COLO829 (cell line): ENCODE results near the gene TRIM47.

ENCODE experiments used
- DNase-seq: peaks from one replicate; pipeline ENCODE4 v3.0.0; 2012; ENCODE audit warnings: low spot score

TRIM47 gene

DNA sequence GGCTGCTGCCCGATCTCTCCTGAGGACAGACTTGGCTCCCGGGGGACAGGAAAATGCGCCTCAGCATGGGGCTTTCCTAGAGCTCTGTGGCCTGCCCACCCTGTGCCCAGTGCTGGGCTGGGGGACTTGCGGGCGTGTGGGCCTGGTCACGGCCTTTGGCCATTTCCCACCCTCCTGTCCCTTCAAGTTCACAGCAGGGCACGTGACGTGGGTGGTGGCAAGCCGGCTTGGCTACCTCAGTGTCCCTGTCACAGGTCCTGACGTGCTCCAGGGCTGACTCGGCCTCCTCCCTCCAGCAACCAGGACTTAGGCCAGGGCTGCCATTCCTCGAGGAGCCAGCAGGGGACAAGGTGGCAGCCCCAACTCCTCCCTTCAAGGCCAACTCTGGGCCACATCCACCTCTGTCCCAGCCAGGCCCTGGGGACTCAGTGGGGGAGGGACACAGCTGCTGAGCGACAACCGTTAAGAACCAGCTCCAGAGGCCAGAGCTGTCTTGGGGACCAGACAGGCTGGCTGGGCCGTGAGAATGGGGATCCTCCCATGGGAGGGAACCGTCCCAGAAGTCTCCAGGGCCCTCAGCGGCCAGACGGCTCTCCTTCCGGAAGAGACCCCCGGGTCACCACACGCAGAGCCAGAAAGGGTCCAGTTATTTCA is 33.2 kb downstream of the TRIM47 start:
- no peak for DNase-seq

DNA sequence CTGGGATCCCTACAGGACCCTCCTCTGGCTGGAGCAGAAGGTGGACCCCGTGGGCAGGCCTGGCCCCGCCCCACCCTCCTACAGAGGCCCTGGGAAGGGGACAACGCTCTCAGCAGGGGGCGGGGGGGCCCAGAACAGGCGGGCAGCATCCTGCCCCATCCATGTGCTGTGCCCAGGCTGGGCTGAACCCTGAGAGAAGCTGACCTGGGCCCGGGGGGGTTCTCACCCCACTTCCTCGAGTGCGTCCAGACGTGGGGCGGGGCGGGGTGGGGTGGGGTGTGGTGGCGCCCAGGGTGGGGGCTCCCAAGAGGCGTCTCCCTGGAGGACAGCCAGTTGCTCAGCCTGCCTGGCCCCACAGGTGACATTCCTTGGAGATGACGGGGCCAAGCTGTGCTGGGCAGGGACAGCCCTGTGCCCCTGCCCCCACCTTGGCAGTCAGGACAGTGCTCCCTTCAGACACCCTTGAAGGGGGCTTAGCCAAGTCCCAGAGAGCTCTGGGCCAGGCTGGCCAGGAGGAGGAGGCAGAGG is 33.8 kb downstream of the TRIM47 start:
- no peak for DNase-seq

- DNase-seq = no peak
Measured at GRCh38 chr17:75843577-75844529, 34.5 kb downstream of the TRIM47 start, which contains the start of gene UNC13D. Gene UNC13D (minus strand): TSS chr17:75844404. CDS start chr17:75844337, 67 bp downstream.

GRCh38 chr17:75842963-75843576 is 35.3 kb downstream of the TRIM47 start:
- DNase-seq = no peak

DNA sequence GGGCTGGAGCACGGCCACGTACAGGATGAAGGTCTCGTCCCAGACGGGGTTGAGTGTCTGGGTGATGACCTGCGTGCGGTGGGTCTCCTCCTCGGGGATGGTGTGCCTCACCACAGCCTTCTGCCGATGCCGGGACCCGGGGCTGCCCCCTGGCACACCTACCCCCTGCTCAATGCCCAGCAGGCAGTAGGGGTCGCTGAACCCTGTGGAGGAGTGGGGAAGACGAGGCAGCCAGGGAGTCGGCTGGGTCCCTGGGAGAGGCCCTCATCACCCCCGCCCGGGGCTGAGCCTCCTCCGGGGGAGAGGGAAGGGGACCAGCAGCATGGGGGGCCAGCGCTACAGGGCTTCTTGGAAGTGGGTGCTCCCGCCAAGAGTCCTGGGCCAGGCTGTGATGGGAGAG is 36.0 kb downstream of the TRIM47 start:
- no peak for DNase-seq

DNA sequence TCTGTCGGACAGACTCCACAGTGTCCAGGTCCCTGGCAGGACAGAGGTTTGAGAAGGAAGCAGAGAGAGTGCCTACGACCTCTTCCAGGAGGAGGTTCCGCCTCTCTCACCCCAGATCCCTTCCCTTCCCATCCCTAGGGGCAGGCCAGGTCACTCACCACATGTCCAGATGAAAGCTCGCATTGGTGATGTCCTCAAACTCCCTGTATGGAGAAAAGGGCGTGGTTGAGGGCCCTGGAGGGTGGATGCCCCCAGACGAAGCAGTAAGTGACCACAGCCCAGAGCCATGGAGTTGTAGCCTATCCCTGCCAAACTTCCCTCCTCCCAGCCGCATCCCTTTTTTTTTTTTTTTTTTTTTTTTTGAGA is 37.6 kb downstream of the TRIM47 start:
- no peak for DNase-seq

DNA sequence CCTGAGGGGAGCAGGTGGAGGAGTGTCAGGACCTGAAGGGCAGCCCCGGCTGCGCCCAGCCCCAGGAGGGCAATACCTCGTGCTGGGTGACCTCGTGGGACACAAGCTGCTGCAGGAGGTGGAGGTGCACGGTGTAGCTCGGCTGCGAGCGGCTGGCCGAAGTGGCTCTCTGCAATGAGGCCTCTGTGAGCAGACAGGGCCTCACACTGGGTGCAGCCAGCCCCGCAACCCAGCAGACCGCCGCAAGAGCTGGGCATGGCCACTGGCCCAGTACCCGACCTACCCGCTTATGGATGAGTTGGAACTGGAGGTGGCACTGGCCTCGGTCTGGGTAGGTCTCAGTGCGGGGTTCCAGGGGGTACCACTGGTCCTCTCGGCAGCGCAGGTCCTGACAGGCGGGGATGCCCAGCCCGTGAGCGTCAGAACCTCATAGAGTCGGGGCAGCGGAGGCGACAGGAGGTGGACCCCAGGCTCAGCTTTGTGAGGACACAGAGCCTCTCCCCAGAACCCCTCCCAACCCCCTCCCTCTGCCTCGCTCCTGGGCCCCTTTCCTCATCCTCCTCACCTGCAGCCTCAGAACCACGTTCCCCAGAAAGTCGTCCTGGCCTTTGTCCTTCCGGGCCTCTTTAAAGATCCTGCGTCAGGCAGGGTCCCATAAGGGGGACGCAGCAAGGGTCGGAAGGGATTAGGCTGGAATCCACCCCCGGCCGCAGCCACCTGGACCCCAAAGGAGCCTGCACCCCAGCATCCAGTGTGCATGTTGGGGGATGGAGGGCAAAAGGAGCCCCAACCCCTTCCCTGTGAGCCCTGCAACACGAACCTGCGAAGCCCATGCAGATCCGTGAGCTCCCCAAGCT is 38.2 kb downstream of the TRIM47 start:
- no peak for DNase-seq

DNA sequence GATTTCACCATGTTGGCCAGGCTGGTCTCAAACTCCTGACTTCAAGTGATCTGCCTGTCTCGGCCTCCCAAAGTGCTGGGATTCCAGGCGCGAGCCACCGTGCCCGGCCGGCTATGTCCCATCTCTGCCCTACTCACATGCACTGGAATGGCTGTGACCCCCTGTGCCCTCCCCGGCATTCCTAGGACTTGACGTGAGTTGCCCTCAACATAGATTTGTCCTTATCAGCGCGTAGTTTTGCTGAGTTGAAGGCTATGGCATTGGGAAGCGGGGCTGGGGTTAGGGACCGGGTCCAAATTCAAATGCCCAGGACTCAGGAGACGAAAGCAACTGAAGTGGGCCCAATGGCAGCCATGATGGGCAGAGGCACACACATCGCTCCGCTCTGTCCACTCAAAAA is 40.0 kb downstream of the TRIM47 start:
- DNase-seq = no peak

GRCh38 chr17:75837899-75838298 is 40.5 kb downstream of the TRIM47 start:
- no peak for DNase-seq

- no peak for DNase-seq
Measured at GRCh38 chr17:75836605-75837004, 41.8 kb downstream of the TRIM47 start.

- DNase-seq = no peak
Measured at GRCh38 chr17:75835654-75835987, 42.8 kb downstream of the TRIM47 start.

DNA sequence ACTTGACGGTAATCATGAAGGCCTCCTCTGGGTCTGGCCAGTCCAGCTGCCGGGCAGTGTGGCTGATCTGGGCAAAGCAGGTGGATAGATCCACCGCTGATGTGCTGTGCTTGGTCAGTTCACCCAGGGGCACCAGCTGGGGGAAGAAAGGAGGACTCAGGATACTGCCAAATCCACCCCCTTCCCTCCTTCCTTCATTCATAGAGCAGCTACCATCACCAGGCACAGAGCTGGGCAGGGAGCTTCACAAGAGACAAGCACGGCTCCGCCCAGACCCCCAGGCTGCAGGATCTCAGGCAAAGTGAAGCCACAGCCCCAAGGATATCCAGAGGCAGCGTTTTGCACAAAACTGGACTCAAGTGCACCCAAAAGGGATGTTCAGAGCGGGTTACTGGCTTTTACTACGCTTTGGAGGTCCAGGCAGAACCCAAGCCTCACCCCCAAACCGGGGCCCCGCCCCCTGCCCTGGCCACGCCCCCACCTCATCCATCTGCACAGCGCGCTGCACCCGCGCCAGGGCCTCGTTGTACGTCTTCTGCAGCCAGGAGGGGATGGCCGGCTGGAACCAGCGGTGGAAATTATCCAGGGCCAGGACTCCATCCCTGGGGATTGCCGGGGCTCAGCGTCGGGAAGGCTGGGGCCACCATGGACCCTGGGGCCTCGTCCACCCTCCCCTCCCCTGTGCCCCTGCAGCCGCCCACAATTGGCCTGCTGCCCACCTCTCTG is 43.3 kb downstream of the TRIM47 start:
- DNase-seq = no peak

DNA sequence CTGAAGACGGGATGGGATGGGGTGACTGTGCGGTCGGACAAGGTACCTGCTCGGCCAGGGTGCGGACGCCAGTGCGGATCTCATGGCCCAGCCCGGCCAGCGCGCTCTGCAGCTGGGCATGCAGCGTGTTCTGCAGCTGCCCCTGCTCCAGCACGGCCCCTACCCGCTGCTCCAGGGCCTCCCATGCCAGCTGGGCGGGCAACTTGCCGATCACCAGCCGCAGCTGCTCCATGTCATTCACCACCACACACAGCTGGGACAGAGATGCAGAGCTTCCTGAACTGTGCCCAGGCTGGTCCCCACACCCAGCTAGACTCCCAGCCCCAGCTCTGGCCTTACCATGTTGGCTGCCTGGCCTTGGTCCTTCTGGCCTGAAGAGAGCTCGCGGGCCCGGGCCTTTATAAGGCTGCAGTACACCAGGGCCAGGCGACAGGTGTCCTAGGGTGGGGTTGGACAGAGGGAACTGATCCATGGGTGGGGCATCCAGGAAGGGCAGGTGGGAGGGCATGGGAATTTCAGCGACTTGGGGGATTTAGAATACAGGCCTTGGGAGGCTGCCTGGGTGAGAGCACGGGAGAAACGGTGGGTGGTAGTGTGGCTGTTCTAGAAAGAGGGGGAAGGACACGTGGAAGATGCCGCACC is 44.0 kb downstream of the TRIM47 start:
- DNase-seq = no peak

DNA sequence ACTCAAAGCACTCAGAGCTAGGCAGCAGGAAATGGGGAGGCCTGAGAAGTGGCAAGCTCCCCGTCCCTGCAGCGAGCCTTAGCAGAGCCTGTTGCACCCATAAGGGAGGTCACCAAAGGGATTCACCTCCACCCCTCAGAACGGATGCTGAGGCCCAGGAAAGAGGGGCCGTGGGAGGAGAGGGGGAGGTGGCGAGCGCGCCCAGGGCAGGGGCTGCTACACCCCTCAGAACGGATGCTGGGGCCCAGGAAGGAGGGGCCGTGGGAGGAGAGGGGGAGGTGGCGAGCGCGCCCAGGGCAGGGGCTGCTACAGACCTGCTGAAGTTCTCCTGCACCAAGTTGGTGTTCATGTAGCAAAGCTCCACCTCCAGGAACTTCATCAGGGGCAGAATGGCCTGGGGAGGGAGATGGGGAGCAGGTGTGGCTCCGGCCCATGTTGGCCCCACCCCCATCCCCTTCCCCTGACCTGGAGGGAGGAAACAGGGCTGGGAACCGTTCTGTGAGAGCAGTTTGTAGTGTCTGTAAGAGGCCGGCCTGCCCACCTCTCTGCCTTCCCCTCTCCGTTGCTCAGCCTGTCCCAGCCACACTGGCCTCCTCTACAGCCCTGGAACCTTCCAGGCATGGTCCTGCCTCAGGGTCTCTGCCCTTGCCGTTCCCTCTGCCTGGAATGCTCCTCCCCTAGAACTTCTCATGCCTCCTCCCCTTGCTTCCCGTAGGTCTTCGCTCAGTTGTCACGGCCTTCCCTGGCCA is 45.6 kb downstream of the TRIM47 start:
- DNase-seq = no peak

DNA sequence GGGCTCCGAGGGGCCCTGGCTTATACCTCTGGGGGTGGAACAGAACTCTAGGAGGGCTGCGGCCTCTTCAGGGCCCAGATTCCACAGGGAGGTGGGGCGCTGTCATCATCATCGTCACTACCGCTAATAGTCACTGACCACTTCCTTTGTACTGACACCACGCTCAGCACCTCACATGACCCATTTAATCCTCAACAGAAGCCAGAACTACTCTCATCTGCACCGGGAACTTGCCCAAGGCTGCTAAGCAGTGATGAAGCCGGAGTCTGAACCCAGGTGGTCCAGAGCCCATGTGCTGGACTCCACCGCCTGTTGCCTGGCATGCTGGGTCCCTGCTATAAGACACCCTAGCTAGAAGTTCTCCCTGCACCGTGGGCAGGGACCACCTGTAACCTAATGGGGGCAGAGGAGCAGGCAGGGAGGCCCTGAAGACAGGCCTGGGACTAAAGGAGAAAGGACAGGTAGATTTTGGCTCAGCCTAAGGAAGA is 46.2 kb downstream of the TRIM47 start:
- DNase-seq = no peak

- DNase-seq = no peak
Measured at GRCh38 chr17:75831032-75831571, 47.3 kb downstream of the TRIM47 start.

DNA sequence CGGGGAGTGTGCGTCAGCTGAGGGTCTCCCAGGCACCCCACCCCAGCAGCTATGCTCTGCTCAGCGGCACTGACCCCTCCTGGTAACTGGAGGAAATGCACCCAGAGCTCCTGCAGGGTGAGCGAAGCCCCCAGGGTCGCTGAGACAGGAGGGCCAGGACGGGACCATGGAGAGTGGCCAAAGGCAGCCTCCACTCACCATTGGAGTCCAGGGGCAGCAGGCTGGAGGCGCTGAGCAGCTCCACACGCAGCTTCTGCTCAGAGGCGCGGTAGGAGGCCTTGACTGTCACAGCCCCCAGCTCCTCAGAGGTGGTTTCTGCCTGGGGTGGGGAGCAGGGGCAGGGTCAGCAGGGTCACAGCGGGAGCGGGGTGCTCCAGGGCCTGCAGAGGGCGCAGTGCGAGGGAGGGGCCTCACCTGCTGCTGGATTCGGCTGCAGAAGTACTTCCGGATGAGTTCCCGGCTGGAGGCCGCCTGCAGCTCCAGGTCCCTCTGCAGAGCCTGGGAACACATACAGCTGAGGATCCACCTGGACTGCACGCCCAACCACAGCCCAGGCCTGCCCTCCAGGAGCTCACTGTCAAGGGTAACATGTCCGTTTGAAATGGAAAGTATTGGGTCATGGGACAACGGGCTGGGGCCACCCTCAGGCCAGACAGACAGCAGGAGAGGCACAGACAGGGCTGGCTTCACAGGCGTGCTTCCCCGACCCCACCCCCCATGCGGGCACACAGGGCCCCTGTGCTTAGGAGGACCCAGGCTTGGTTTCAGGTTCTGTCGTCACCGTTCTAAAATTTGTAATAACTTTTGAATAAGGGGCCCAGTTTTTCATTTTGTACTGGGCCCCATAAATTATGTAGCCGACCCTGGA is 48.0 kb downstream of the TRIM47 start:
- DNase-seq = no peak

- DNase-seq = no peak
Measured at GRCh38 chr17:75829747-75830146, 48.6 kb downstream of the TRIM47 start.
